NCI-H748 treated with DMSO at 0.1 percent for 48 hours (cell line): ENCODE measurements around the gene NCOA7.
"Not testable (repeated sequence)": the region's sequence is repeated elsewhere in the genome, so short reads cannot be mapped to it uniquely, and the experiment has no call there.

Experiments
- DNase-seq: peaks from one replicate; lab custom pipeline; 2025; lab: John Stamatoyannopoulos, UW

Gene NCOA7

GRCh38 chr6:125922322-125922860 is 131.6 kb downstream of the NCOA7 start:
- peak; percentile 95 for DNase-seq

GRCh38 chr6:125923366-125923877 is 132.7 kb downstream of the NCOA7 start:
- no peak for DNase-seq

GRCh38 chr6:125924169-125924568 is 133.4 kb downstream of the NCOA7 start:
- DNase-seq: no peak

GRCh38 chr6:125924697-125925358 is 134.1 kb downstream of the NCOA7 start:
- DNase-seq: no peak

GRCh38 chr6:125926711-125927110 is 136.0 kb downstream of the NCOA7 start:
- DNase-seq: no peak

- no peak for DNase-seq
Measured at GRCh38 chr6:125927761-125928160, 137.0 kb downstream of the NCOA7 start.

- DNase-seq: no peak
Measured at GRCh38 chr6:125930765-125931418, 140.1 kb downstream of the NCOA7 start.

- no peak for DNase-seq
Measured at GRCh38 chr6:125931733-125932450, 141.1 kb downstream of the NCOA7 start.

GRCh38 chr6:125932451-125932795 is 141.7 kb downstream of the NCOA7 start:
- no peak for DNase-seq

- not testable (repeated sequence) for DNase-seq
Measured at GRCh38 chr6:125935520-125935919, 144.8 kb downstream of the NCOA7 start.

- no peak for DNase-seq
Measured at GRCh38 chr6:125939026-125939425, 148.3 kb downstream of the NCOA7 start.

- DNase-seq: no peak
Measured at GRCh38 chr6:125939791-125940190, 149.0 kb downstream of the NCOA7 start.

GRCh38 chr6:125940247-125941041 is 149.7 kb downstream of the NCOA7 start:
- no peak for DNase-seq

GRCh38 chr6:125942672-125943527 is 152.1 kb downstream of the NCOA7 start:
- no peak for DNase-seq

GRCh38 chr6:125943528-125944433 is 153.0 kb downstream of the NCOA7 start:
- no peak for DNase-seq

GRCh38 chr6:125944434-125944816 is 153.7 kb downstream of the NCOA7 start:
- DNase-seq: no peak

- DNase-seq: no peak
Measured at GRCh38 chr6:125944896-125945295, 154.1 kb downstream of the NCOA7 start.

GRCh38 chr6:125945378-125946141 is 154.8 kb downstream of the NCOA7 start:
- no peak for DNase-seq

GRCh38 chr6:125947615-125948014 is 156.9 kb downstream of the NCOA7 start:
- DNase-seq: no peak
